ENCODE data around the gene POLR2L. TPM values are rescaled to one million over a fixed set of nuclear protein-coding genes. Genes with fewer than 3 reads are reported as not detected.
A peak's percentile ranks its signal among the peaks of the same experiment; 100 is the strongest.

Gene POLR2L
- 106 TPM for total RNA-seq (ENCODE audit: unreplicated experiment)
- long read RNA-seq, transcript POLR2L-201 (2 exons, 892 nt), result major isoform, 311 of 313 reads
- long read RNA-seq, partial matches to known transcripts, result 0 of 313 reads
- long read RNA-seq, other reads (novel, unspliced or antisense), result 2 of 313 reads

DNA sequence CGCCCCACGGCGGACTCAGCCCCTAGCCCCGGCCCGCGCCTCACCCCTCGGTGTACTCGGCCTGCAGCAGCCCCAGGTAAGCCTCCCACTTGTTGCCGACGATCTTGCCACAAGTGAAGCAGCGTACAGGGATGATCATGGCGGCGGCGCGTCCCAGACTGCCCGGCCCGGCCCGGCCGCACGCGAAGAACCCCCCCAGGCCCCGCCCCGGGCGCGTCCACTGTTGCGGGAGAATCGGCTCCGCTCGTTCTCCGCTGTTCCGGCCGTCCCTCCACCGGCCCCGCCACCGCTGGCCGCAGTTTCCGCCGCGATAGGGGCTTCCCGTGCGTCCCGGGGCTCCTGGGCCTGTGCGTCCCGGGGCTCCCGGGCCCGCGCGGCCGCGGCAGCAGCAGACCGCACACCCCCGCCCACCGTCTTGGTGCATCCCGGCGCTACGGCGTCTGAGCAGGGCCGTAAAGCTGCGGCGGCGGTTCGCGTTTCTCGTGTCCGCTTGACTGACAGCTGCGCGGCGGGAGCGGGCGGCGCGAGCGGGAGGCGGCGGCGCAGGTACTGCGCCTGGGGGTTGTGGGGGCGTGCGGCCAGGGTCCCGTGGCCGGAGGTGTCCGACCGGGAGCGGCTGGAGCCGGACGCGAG, at the start of gene POLR2L, which contains the start of gene TSPAN4:
TSS of gene POLR2L (minus strand) at position 160 of the 633 bp plus-strand sequence. CDS start at position 139, 21 bp downstream.
TSS of gene TSPAN4 (plus strand) at position 483 of the 633 bp plus-strand sequence. CDS start 7,453 bp downstream, outside the sequence.
- DNase-seq, result peak; percentile 94
- Mint-ChIP-seq H3K4me1 (ENCODE audit: low read depth, unreplicated experiment) (peaks cover 22% of the 10 kb centered on the region), H3K27ac (ENCODE audit: unreplicated experiment) (peak within 1 kb of the TSS; percentile 78), H3K9me3 (ENCODE audit: unreplicated experiment) (peaks cover 26% of the 10 kb centered on the region), H3K4me3 (ENCODE audit: unreplicated experiment) (peak within 1 kb of the TSS; percentile 88), H3K36me3 (ENCODE audit: unreplicated experiment) (no peaks in the 10 kb centered on the region), H3K27me3 (ENCODE audit: unreplicated experiment) (peaks cover 17% of the 10 kb centered on the region)
- no peak for TF ChIP-seq CTCF (IDR thresholded peaks at IDR 0.05; ENCODE audit: partially characterized antibody, unreplicated experiment)

DNA sequence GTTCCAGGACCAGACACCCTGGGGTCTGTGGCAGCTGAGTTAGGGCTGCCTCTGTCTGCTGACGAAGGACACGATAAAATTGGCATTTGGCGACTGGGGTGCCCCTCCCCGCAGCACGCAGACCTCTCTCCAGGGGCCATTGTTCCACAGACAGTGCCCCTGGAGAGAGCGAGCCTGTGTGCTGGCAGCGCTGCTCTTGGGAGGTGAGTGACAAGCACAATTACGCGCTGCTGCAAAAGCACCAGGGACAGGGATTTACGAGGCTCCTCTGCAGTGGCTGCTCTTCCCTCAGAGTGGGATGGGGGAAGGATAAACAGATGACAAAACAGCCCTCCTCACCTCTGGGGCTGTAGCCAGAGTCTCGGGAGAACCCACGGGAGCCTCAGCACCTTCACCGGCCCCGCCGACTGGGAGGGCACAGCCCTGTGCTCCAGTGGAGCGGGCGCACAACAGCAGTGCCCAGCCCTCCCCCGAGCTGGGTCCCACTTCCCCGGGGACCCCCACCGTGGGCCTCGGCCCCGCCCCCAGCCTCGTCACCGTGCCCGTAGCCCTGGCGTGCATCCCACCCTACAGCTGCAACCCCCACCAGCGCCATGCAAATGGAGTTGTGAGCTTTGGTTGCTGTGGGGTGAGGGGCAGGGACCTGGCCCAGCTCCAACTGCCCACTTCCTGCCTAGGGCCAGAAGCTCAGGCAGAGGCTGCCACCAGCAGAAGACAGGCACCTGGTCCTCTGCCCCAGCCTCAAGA, 48.6 kb upstream of the POLR2L start:
- H3K4me1 Mint-ChIP-seq (ENCODE audit: low read depth, unreplicated experiment), result peaks cover 12% of the 10 kb centered on the region
- no peak for DNase-seq
- peak overlapping the region; percentile 72 for H3K27ac Mint-ChIP-seq (ENCODE audit: unreplicated experiment)
- TF ChIP-seq CTCF (IDR thresholded peaks at IDR 0.05; ENCODE audit: partially characterized antibody, unreplicated experiment), result no peak
- peaks cover 7% of the 10 kb centered on the region for H3K9me3 Mint-ChIP-seq (ENCODE audit: unreplicated experiment)
- peaks cover 19% of the 10 kb centered on the region for H3K27me3 Mint-ChIP-seq (ENCODE audit: unreplicated experiment)
- H3K36me3 Mint-ChIP-seq (ENCODE audit: unreplicated experiment), result peaks cover 7% of the 10 kb centered on the region
- peak overlapping the region; percentile 30 for H3K4me3 Mint-ChIP-seq (ENCODE audit: unreplicated experiment)

DNA sequence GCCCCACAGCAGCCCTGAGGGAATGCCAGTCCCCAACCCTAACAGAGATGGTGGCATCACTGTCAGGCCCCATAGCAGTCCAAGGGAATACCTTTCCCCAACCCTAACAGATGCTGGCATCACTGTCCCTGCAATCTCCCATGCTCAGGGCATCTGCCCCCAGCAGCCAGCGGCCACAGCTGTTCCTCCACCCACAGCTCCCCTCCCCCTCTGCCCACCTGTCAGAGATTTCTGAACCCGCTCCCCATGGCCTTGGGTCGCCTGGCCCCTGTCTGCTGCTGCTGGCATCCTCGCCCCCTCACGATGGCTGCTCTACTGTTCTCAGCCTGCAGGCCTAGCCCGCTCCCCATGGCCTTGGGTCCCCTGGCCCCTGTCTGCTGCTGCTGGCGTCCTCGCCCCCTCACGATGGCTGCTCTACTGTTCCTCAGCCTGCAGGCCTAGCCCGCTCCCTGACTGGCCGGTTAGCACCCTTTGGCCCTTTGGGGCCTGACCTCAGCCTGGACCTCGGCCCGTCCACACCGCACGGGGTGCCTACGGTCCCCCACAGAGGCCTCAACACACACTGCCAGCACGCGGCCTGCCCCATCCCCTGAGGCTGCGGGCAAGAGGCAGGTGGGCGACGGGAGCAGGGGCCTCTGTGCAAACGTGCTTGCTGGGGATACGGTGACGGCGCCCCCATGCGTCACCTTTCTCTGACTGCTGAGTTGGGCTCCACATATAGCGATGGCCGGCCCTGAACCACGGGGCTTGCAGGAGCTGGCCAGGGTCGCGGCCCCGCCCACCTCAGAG, 47.6 kb upstream of the POLR2L start:
- Mint-ChIP-seq H3K4me3 (ENCODE audit: unreplicated experiment) (peak overlapping the region; percentile 68), H3K36me3 (ENCODE audit: unreplicated experiment) (peaks cover 7% of the 10 kb centered on the region), H3K27me3 (ENCODE audit: unreplicated experiment) (peaks cover 23% of the 10 kb centered on the region), H3K9me3 (ENCODE audit: unreplicated experiment) (peaks cover 11% of the 10 kb centered on the region), H3K4me1 (ENCODE audit: low read depth, unreplicated experiment) (peaks cover 12% of the 10 kb centered on the region), H3K27ac (ENCODE audit: unreplicated experiment) (peak overlapping the region; percentile 94)
- no peak for TF ChIP-seq CTCF (IDR thresholded peaks at IDR 0.05; ENCODE audit: partially characterized antibody, unreplicated experiment)
- DNase-seq, result no peak

DNA sequence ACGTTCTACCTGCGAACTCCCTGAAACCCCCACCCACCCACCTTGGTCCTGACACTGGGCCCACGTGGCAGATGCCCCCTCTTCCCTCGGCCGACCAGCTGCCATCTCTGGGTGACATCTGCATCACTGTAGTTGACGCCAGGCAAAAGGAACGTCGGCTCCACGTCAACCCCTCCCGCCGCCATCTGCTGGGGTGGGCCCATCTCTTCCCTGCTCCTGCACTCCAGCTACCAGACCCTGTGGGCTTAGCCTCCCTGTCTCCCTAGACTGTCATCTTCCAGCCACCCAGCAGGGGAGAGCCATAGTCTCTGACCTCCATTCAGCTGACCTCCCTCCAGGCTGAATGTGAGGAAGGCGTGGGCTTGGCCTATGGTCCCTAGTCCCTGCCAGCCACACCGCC, 46.9 kb upstream of the POLR2L start:
- peak overlapping the region; percentile 94 for H3K27ac Mint-ChIP-seq (ENCODE audit: unreplicated experiment)
- H3K4me1 Mint-ChIP-seq (ENCODE audit: low read depth, unreplicated experiment), result peaks cover 12% of the 10 kb centered on the region
- peak overlapping the region; percentile 68 for H3K4me3 Mint-ChIP-seq (ENCODE audit: unreplicated experiment)
- no peak for TF ChIP-seq CTCF (IDR thresholded peaks at IDR 0.05; ENCODE audit: partially characterized antibody, unreplicated experiment)
- DNase-seq, result peak; percentile 69
- H3K36me3 Mint-ChIP-seq (ENCODE audit: unreplicated experiment), result peaks cover 7% of the 10 kb centered on the region
- H3K9me3 Mint-ChIP-seq (ENCODE audit: unreplicated experiment), result peaks cover 11% of the 10 kb centered on the region
- H3K27me3 Mint-ChIP-seq (ENCODE audit: unreplicated experiment), result peaks cover 22% of the 10 kb centered on the region

Measured in glutamatergic neuron (in vitro differentiated cells).